ENCODE measurements around the gene PRR16.

GRCh38 chr5:120630550-120630949 lies 166.4 kb downstream of the PRR16 start:
- no peak for TF ChIP-seq ZNF671 (CRISPR knock-in tag; IDR thresholded peaks at IDR 0.05)
- TF ChIP-seq ZNF219 (CRISPR knock-in tag; IDR thresholded peaks at IDR 0.05; ENCODE audit: borderline replicate concordance) = no peak
- TF ChIP-seq CTCF (IDR thresholded peaks at IDR 0.05) = no peak
- no peak for TF ChIP-seq ZNF281 (CRISPR knock-in tag; IDR thresholded peaks at IDR 0.05)
- no peak for TF ChIP-seq NFE2L1 (CRISPR knock-in tag; IDR thresholded peaks at IDR 0.05)
- TF ChIP-seq ATF3 (CRISPR knock-in tag; conservative IDR thresholded peaks at IDR 0.05) = no peak
- no peak for TF ChIP-seq E2F5 (CRISPR knock-in tag; IDR thresholded peaks at IDR 0.05)
- TF ChIP-seq IRF2 (CRISPR knock-in tag; IDR thresholded peaks at IDR 0.05; ENCODE audit: borderline replicate concordance, low read depth) = no peak
- no peak for TF ChIP-seq SMAD4 (CRISPR knock-in tag; IDR thresholded peaks at IDR 0.05)
- no peak for TF ChIP-seq ATF2 (CRISPR knock-in tag; IDR thresholded peaks at IDR 0.05; ENCODE audit: borderline replicate concordance, low read depth)
- no peak for TF ChIP-seq CREB1 (CRISPR knock-in tag; IDR thresholded peaks at IDR 0.05)
- TF ChIP-seq ZNF121 (CRISPR knock-in tag; IDR thresholded peaks at IDR 0.05) = no peak
- no peak for TF ChIP-seq E2F4 (CRISPR knock-in tag; IDR thresholded peaks at IDR 0.05; ENCODE audit: borderline replicate concordance, low read depth)

Measured in WTC11 (cell line).